Epithelial cell of prostate (primary cell): ENCODE results near the gene SLC30A3.

Experiments
- DNase-seq: peaks from one replicate; pipeline ENCODE4 v3.0.0-alpha.2; 2011; ENCODE audit warnings: low read depth, low spot score
- H3K27ac ChIP-seq: fragments of 450-650 bp; 2 replicates; pipeline ENCODE4 v1.5.1; 2017; ENCODE audit warnings: mild to moderate bottlenecking

Gene SLC30A3

GRCh38 chr2:27238976-27239375 is 23.9 kb downstream of the SLC30A3 start:
- DNase-seq, result no peak
- no peak overlapping the region for H3K27ac ChIP-seq

GRCh38 chr2:27237341-27237945 is 25.4 kb downstream of the SLC30A3 start:
- no peak for DNase-seq
- H3K27ac ChIP-seq, result no peak overlapping the region

DNA sequence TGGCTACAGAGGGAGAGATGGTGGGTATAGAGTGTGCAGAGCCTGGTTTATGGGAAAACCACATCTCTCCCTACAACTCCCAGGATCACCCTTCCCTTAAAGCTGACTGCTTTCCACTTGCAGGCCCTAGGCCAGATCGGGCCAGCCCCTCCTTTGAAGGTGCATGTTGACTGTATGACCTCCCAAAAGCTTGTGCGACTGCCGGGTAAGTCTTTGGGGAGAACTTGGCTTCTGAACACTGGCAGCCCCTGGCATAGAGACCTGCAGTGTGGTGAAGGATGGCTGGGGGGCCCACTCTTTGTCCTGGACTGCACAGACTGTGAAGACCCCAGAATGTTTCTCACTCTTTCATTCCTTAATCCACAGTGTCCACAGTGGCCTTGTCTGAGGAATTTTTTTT is 26.2 kb downstream of the SLC30A3 start:
- DNase-seq, result no peak
- H3K27ac ChIP-seq, result no peak overlapping the region

GRCh38 chr2:27236136-27236535 is 26.7 kb downstream of the SLC30A3 start:
- DNase-seq, result no peak
- no peak overlapping the region for H3K27ac ChIP-seq

DNA sequence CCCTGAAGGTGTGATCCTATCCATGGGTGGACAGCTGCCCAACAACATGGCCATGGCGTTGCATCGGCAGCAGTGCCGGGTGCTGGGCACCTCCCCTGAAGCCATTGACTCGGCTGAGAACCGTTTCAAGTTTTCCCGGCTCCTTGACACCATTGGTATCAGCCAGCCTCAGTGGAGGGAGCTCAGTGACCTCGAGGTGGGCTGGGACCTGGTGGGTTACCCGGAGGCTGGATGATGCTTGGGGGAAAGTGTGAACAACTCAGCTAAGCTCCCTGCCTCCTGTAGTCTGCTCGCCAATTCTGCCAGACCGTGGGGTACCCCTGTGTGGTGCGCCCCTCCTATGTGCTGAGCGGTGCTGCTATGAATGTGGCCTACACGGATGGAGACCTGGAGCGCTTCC is 29.5 kb downstream of the SLC30A3 start:
- DNase-seq, result no peak
- H3K27ac ChIP-seq, result no peak overlapping the region

DNA sequence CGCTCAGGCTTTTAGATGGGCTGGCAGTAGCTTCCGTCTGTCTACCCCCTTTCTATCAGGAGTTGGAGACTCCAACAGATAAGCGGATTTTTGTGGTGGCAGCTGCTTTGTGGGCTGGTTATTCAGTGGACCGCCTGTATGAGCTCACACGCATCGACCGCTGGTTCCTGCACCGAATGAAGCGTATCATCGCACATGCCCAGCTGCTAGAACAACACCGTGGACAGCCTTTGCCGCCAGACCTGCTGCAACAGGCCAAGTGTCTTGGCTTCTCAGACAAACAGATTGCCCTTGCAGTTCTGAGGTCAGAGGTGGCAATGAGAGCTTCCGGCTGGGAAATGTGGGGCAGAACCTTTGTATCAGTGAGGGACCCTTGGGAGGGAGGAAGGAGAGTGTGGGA is 30.9 kb downstream of the SLC30A3 start:
- H3K27ac ChIP-seq, result no peak overlapping the region
- DNase-seq, result no peak

- no peak overlapping the region for H3K27ac ChIP-seq
- no peak for DNase-seq
Observed at GRCh38 chr2:27227501-27227900, 35.3 kb downstream of the SLC30A3 start.

DNA sequence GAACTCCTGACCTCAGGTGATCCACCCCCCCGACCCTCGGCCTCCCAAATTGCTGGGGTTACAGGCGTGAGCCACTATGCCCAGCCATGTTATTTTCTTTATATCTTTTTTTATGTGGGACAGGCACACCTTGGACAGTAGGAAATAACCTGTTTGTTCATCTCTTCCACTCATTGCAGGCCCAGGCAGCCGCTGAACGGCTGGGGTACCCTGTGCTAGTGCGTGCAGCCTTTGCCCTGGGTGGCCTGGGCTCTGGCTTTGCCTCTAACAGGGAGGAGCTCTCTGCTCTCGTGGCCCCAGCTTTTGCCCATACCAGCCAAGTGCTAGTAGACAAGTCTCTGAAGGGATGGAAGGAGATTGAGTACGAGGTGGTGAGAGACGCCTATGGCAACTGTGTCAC is 37.3 kb downstream of the SLC30A3 start:
- no peak for DNase-seq
- H3K27ac ChIP-seq, result no peak overlapping the region

DNA sequence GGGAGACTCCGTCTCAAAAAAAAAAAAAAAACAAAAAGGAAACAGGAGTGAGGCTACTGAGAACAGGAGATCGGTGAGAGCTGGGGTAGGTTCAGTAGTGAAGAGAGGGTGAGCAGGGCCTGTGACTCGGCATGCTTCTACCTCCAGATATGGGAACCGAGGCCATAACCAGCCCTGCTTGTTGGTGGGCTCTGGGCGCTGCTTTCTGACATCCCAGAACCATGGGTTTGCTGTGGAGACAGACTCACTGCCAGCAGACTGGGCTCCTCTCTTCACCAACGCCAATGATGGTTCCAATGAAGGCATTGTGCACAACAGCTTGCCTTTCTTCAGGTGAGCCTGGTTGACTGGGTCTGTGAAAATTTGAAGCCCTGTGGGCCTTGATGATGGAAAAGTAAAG is 39.4 kb downstream of the SLC30A3 start:
- DNase-seq, result no peak
- no peak overlapping the region for H3K27ac ChIP-seq

DNA sequence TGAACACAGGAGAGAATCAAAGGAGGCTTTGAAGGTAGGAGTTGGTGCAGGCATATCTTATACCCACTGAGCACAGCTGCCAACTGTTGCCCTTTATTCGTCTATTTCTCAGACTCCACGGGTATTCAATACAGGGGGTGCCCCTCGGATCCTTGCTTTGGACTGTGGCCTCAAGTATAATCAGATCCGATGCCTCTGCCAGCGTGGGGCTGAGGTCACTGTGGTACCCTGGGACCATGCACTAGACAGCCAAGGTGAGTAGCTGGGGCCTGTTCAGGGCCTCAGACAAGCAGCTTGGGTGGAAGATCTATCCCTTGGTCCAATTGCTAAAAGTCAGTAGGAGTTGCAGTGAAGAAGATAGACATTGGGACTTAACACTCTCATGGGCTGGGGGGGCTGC is 40.4 kb downstream of the SLC30A3 start:
- H3K27ac ChIP-seq, result no peak overlapping the region
- no peak for DNase-seq

GRCh38 chr2:27221166-27221565 is 41.7 kb downstream of the SLC30A3 start:
- no peak for DNase-seq
- no peak overlapping the region for H3K27ac ChIP-seq

DNA sequence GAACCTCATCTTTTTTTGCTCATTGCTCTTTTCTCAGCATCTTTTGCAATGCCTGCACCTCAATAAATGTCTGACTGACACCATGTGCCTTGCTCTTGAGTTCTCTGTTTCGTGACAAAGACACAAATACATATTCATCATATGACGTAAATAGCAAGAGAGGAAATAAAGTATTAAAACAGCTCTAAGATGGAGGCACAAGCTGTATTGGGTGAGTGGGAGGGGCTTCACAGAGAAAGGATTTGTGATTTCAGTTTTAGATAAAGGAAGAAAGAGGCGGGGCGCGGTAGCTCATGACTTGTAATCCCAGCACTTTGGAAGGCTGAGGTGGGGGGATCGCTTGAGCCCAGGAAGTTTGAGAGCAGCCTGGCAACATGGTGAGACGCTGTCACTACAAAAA is 42.8 kb downstream of the SLC30A3 start:
- DNase-seq, result no peak
- no peak overlapping the region for H3K27ac ChIP-seq

DNA sequence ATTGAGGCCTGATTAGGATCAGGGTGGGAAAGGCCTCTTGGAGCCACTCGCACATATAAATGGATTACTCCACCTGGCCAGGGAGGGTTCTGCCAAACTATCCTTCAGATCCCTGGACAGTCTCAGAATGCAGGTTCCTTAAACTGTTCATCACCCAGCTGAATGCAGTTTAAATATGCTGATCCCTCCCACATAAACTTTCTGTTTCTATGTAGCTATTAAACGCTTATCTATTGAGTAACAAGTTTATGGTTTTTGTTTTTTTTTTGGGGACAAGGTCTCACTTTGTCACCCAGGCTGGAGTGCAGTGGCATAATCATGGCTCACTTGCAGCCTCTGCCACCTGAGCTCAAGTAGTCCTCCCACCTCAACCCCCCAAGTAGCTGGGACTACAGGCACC is 43.8 kb downstream of the SLC30A3 start:
- no peak overlapping the region for H3K27ac ChIP-seq
- no peak for DNase-seq

- DNase-seq, result no peak
- no peak overlapping the region for H3K27ac ChIP-seq
Observed at GRCh38 chr2:27218614-27219013, 44.2 kb downstream of the SLC30A3 start.

DNA sequence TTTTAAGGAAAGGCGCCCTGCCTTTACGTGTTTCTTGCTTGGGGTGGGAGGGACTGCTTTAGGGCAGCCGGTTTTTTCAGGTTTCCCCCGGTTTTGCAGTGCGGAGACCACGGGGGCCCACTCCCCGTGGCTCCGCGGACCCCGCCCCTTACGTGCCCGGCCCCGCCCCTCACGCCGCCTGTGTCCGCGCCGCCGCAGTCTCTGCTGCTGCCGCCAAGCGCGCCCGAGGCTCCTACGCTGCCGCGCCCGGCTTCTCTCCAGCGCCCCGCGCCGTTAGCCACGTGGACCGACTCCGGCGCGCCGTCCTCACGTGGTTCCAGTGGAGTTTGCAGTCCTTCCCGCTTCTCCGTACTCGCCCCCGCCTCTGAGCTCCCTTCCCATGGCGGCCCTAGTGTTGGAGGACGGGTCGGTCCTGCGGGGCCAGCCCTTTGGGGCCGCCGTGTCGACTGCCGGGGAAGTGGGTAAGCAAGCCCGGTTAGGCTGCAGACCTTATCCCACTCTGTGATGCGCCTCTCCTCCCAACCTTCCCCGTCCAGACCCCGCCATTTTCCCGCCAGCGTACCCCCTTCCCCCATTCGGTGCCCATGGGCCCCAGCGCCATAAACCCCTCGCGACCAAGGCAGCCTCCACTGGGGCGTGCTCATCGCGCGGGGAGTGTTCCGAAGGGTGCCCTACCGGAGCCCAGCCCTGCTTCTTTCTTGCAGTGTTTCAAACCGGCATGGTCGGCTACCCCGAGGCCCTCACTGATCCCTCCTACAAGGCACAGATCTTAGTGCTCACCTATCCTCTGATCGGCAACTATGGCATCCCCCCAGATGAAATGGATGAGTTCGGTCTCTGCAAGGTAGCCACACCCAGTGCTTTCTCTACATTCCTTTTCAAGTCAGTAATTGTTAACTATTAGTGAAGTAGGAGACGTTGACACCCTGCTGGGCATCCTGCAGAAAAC is 45.4 kb downstream of the SLC30A3 start, which contains the start of gene CAD:
CAD (plus strand) TSS at position 197 of the 949 bp plus-strand sequence; CDS start at position 380, 183 bp downstream.
- H3K27ac ChIP-seq, result peak within 1 kb of the TSS; percentile 43
- no peak for DNase-seq

DNA sequence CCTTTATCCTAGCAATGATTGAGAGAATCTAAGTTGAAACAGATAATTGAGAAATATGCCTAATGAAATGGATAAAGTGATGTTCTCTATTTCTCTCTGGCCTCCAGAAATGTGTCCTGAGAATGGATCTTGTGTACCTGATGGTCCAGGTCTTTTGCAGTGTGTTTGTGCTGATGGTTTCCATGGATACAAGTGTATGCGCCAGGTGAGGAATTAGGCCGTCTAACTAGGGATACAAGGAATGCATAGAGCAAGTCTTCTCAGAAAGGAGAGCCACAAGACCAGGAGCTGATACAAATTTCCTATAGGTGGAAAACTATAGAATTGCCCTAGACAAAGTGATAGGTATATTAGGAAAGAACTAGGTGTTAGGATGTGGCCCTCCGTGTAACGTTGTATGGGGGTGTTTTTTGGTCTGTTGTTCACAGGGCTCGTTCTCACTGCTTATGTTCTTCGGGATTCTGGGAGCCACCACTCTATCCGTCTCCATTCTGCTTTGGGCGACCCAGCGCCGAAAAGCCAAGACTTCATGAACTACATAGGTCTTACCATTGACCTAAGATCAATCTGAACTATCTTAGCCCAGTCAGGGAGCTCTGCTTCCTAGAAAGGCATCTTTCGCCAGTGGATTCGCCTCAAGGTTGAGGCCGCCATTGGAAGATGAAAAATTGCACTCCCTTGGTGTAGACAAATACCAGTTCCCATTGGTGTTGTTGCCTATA is 46.3 kb downstream of the SLC30A3 start:
- DNase-seq, result no peak
- peak overlapping the region; percentile 43 for H3K27ac ChIP-seq

DNA sequence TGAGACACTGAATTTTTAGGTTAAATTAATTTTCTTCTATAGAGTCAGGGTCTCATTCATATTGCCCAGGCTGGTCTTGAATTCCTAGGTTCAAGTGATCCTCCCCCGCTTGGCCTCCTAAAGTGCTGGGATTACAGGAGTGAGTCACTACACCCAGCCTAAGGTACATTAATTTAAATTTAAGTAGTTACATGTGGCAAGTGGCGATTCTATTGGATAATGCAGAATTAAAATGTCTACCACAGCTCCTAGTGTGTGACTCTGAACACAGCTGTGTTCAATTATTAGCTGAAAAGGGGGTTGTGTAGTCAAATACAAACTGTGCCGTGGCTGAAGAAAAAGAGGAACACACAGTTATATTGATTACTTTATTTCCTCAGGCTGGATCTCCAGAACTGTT is 47.9 kb downstream of the SLC30A3 start:
- DNase-seq, result no peak
- H3K27ac ChIP-seq, result no peak overlapping the region

GRCh38 chr2:27212626-27213471 is 50.0 kb downstream of the SLC30A3 start:
- DNase-seq, result no peak
- peak overlapping the region; percentile 83 for H3K27ac ChIP-seq

- peak within 1 kb of the TSS; percentile 83 for H3K27ac ChIP-seq
- peak; percentile 29 for DNase-seq
Observed at GRCh38 chr2:27211943-27212625, 50.8 kb downstream of the SLC30A3 start, which contains the start of the genes ATRAID and SLC5A6. TSS of gene ATRAID (plus strand) at chr2:27212041. CDS start at chr2:27212369, 328 bp downstream. TSS of gene SLC5A6 (minus strand) at chr2:27212268. CDS start at chr2:27207650, 4,618 bp downstream.
